ENCODE data around the gene MRE11. TPM values are rescaled to one million over a fixed set of nuclear protein-coding genes. Genes with fewer than 3 reads are reported as not detected.

MRE11 gene
- total and polyA plus RNA-seq, 9 of the 15 experiments (the other 6 are each of a cell fraction or from before 2014, with no cell fraction given), result 18.3 to 45.2 (median 29.1) TPM

DNA sequence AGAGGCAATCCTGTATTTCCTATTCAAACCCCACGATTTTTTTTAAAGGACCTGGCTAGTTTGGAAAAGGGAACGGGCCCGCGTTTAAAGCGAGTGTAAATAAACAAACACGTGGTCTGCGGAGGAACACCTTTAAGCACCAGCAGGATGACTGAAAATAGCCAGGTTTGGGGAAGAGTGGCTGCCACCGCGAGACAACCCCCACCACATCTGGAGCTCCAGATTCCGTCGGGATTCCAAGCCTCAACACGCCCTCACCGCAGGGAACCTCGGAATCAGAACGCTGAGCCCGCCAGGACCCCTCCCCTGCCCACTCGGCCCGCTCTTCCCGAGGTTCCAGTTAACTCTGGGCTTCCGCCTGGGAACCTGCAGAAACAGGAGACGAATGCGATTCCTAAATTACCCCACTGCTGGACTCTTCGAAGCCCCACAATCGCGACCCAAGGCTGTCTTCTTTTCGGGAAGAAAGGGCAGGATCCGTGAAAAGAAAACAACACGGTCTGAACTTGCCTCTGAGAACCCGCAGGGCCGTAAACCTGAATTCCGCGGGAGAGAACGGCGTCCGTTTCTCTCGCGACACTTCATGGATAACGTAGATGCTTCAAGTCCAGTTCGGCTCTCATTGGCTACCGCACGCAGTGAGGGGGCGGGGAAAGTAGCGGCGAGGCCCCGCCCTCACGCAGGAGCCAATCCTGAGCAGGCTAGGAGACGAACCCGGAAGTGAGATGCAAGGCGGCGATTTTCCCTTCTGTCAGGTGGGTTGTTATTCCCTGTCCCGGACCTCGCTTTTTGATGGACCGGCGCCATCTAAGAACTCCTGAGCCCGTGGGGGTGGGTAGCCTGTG, at the start of gene MRE11, which contains the start of gene ANKRD49 (continued):
- TF ChIP-seq SPI1 (IDR thresholded peaks at IDR 0.05; ENCODE audit: borderline replicate concordance, low read depth, low read length) (0 out of 2 replicates have a peak, but pooled peaks have one; percentile 19), RBM25 (IDR thresholded peaks at IDR 0.05; ENCODE audit: low read depth, low read length, severe bottlenecking) (peak; percentile 67), ZNF436 (CRISPR knock-in tag; IDR thresholded peaks at IDR 0.05) (no peak), RBFOX2 (IDR thresholded peaks at IDR 0.05; ENCODE audit: low read depth, low read length) (peak; percentile 87), GABPB2 (CRISPR knock-in tag; conservative IDR thresholded peaks at IDR 0.05) (no peak), TEAD1 (CRISPR knock-in tag; IDR thresholded peaks at IDR 0.05) (peak in 1 of 2 experiments; percentile 84; a peak in 2 of 4 replicates), TAF1 (IDR thresholded peaks at IDR 0.05; ENCODE audit: control insufficient read depth, extremely low read depth, insufficient read depth, low read length, severe bottlenecking) (peak; percentile 66), NFE2 (IDR thresholded peaks at IDR 0.05; ENCODE audit: low read depth) (no peak), CSDE1 (IDR thresholded peaks at IDR 0.05) (no peak), ZNF764 (CRISPR knock-in tag; IDR thresholded peaks at IDR 0.05; ENCODE audit: low read depth) (no peak), ZNF707 (CRISPR knock-in tag; conservative IDR thresholded peaks at IDR 0.05) (no peak)
- TF ChIP-seq, protein P1, sequence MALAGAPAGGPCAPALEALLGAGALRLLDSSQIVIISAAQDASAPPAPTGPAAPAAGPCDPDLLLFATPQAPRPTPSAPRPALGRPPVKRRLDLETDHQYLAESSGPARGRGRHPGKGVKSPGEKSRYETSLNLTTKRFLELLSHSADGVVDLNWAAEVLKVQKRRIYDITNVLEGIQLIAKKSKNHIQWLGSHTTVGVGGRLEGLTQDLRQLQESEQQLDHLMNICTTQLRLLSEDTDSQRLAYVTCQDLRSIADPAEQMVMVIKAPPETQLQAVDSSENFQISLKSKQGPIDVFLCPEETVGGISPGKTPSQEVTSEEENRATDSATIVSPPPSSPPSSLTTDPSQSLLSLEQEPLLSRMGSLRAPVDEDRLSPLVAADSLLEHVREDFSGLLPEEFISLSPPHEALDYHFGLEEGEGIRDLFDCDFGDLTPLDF (CRISPR knock-in tag; IDR thresholded peaks at IDR 0.05), result peak; percentile 43
- TF ChIP-seq, protein P2, sequence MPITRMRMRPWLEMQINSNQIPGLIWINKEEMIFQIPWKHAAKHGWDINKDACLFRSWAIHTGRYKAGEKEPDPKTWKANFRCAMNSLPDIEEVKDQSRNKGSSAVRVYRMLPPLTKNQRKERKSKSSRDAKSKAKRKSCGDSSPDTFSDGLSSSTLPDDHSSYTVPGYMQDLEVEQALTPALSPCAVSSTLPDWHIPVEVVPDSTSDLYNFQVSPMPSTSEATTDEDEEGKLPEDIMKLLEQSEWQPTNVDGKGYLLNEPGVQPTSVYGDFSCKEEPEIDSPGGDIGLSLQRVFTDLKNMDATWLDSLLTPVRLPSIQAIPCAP (CRISPR knock-in tag; IDR thresholded peaks at IDR 0.05; ENCODE audit: borderline replicate concordance), result no peak
- TF ChIP-seq, protein P3, sequence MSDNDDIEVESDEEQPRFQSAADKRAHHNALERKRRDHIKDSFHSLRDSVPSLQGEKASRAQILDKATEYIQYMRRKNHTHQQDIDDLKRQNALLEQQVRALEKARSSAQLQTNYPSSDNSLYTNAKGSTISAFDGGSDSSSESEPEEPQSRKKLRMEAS (CRISPR knock-in tag; IDR thresholded peaks at IDR 0.05), result peak; percentile 49
- TF ChIP-seq, protein P4, sequence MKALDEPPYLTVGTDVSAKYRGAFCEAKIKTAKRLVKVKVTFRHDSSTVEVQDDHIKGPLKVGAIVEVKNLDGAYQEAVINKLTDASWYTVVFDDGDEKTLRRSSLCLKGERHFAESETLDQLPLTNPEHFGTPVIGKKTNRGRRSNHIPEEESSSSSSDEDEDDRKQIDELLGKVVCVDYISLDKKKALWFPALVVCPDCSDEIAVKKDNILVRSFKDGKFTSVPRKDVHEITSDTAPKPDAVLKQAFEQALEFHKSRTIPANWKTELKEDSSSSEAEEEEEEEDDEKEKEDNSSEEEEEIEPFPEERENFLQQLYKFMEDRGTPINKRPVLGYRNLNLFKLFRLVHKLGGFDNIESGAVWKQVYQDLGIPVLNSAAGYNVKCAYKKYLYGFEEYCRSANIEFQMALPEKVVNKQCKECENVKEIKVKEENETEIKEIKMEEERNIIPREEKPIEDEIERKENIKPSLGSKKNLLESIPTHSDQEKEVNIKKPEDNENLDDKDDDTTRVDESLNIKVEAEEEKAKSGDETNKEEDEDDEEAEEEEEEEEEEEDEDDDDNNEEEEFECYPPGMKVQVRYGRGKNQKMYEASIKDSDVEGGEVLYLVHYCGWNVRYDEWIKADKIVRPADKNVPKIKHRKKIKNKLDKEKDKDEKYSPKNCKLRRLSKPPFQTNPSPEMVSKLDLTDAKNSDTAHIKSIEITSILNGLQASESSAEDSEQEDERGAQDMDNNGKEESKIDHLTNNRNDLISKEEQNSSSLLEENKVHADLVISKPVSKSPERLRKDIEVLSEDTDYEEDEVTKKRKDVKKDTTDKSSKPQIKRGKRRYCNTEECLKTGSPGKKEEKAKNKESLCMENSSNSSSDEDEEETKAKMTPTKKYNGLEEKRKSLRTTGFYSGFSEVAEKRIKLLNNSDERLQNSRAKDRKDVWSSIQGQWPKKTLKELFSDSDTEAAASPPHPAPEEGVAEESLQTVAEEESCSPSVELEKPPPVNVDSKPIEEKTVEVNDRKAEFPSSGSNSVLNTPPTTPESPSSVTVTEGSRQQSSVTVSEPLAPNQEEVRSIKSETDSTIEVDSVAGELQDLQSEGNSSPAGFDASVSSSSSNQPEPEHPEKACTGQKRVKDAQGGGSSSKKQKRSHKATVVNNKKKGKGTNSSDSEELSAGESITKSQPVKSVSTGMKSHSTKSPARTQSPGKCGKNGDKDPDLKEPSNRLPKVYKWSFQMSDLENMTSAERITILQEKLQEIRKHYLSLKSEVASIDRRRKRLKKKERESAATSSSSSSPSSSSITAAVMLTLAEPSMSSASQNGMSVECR (CRISPR knock-in tag; IDR thresholded peaks at IDR 0.05), result peak; percentile 72
- TF ChIP-seq, protein P5, sequence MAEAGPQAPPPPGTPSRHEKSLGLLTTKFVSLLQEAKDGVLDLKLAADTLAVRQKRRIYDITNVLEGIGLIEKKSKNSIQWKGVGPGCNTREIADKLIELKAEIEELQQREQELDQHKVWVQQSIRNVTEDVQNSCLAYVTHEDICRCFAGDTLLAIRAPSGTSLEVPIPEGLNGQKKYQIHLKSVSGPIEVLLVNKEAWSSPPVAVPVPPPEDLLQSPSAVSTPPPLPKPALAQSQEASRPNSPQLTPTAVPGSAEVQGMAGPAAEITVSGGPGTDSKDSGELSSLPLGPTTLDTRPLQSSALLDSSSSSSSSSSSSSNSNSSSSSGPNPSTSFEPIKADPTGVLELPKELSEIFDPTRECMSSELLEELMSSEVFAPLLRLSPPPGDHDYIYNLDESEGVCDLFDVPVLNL (CRISPR knock-in tag; IDR thresholded peaks at IDR 0.05; ENCODE audit: low read depth), result peak; percentile 71
- TF ChIP-seq, protein P6, sequence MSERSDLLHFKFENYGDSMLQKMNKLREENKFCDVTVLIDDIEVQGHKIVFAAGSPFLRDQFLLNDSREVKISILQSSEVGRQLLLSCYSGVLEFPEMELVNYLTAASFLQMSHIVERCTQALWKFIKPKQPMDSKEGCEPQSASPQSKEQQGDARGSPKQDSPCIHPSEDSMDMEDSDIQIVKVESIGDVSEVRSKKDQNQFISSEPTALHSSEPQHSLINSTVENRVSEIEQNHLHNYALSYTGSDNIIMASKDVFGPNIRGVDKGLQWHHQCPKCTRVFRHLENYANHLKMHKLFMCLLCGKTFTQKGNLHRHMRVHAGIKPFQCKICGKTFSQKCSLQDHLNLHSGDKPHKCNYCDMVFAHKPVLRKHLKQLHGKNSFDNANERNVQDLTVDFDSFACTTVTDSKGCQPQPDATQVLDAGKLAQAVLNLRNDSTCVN (CRISPR knock-in tag; IDR thresholded peaks at IDR 0.05), result no peak; the same call in 1 of the 2 replicates

All from K562 (cell line).